Measurements from ENCODE around the gene CHAC2.
A peak's percentile ranks its signal among the peaks of the same experiment; 100 is the strongest.
"Not testable (repeated sequence)": the region's sequence is repeated elsewhere in the genome, so short reads cannot be mapped to it uniquely, and the experiment has no call there.

Gene CHAC2

GRCh38 chr2:53780056-53780455, 12.5 kb downstream of the CHAC2 start:
- no peak for DNase-seq

GRCh38 chr2:53782676-53783075, 15.1 kb downstream of the CHAC2 start:
- DNase-seq = no peak

- no peak for DNase-seq
Measured at GRCh38 chr2:53784436-53784835, 16.8 kb downstream of the CHAC2 start.

- no peak for DNase-seq
Measured at GRCh38 chr2:53785366-53785765, 17.8 kb downstream of the CHAC2 start.

- peak; percentile 43 for DNase-seq
Measured at GRCh38 chr2:53786352-53786704, 18.7 kb downstream of the CHAC2 start.

- DNase-seq = peak; percentile 85
Measured at GRCh38 chr2:53786705-53787613, 19.4 kb downstream of the CHAC2 start, which contains the start of the genes ASB3 and ERLEC1. Gene ASB3 (minus strand): TSS chr2:53786953. CDS start chr2:53765572, 21,381 bp downstream. Gene ERLEC1 (plus strand): TSS chr2:53787044. CDS start chr2:53787211, 167 bp downstream.

- peak; percentile 22 for DNase-seq
Measured at GRCh38 chr2:53787614-53788289, 20.1 kb downstream of the CHAC2 start.

GRCh38 chr2:53793261-53793660, 25.7 kb downstream of the CHAC2 start:
- DNase-seq = no peak

- DNase-seq = no peak
Measured at GRCh38 chr2:53793821-53794220, 26.2 kb downstream of the CHAC2 start.

GRCh38 chr2:53801547-53801946, 33.9 kb downstream of the CHAC2 start:
- DNase-seq = no peak

- DNase-seq = no peak
Measured at GRCh38 chr2:53802617-53803151, 35.1 kb downstream of the CHAC2 start.

- no peak for DNase-seq
Measured at GRCh38 chr2:53811601-53812000, 44.0 kb downstream of the CHAC2 start.

GRCh38 chr2:53813151-53813550, 45.5 kb downstream of the CHAC2 start:
- DNase-seq = no peak

- DNase-seq = no peak
Measured at GRCh38 chr2:53818854-53819435, 51.3 kb downstream of the CHAC2 start.

- DNase-seq = no peak
Measured at GRCh38 chr2:53819634-53820033, 52.0 kb downstream of the CHAC2 start.

- DNase-seq = no peak
Measured at GRCh38 chr2:53820048-53820447, 52.4 kb downstream of the CHAC2 start.

- no peak for DNase-seq
Measured at GRCh38 chr2:53820711-53821110, 53.1 kb downstream of the CHAC2 start.

- DNase-seq = no peak
Measured at GRCh38 chr2:53821810-53822209, 54.2 kb downstream of the CHAC2 start.

- not testable (repeated sequence) for DNase-seq
Measured at GRCh38 chr2:53823639-53824038, 56.0 kb downstream of the CHAC2 start.

Measured in HCEC 1CT (cell line).